AG09309 (cell line): ENCODE measurements around the gene ERBB2.
A peak's percentile ranks its signal among the peaks of the same experiment; 100 is the strongest.
"Not testable (repeated sequence)": the region's sequence is repeated elsewhere in the genome, so short reads cannot be mapped to it uniquely, and the experiment has no call there.

Experiments used
- DNase-seq: peaks from one replicate; pipeline ENCODE4 v3.0.0-alpha.2; 2010; ENCODE audit warnings: low read depth
- H3K4me3 ChIP-seq: 2 replicates; pipeline ENCODE4 v1.5.1; 2011; ENCODE audit warnings: mild to moderate bottlenecking, low read depth, low read length, moderate library complexity; ENCODE audit not compliant: control insufficient read depth
- CTCF ChIP-seq: IDR thresholded peaks from 2 replicates; pipeline ENCODE4 v1.5.1; 2011; ENCODE audit warnings: mild to moderate bottlenecking, low read depth, low read length, inconsistent platforms; ENCODE audit not compliant: insufficient read depth, control insufficient read depth; ENCODE audit errors: missing control alignments

ERBB2 gene

DNA sequence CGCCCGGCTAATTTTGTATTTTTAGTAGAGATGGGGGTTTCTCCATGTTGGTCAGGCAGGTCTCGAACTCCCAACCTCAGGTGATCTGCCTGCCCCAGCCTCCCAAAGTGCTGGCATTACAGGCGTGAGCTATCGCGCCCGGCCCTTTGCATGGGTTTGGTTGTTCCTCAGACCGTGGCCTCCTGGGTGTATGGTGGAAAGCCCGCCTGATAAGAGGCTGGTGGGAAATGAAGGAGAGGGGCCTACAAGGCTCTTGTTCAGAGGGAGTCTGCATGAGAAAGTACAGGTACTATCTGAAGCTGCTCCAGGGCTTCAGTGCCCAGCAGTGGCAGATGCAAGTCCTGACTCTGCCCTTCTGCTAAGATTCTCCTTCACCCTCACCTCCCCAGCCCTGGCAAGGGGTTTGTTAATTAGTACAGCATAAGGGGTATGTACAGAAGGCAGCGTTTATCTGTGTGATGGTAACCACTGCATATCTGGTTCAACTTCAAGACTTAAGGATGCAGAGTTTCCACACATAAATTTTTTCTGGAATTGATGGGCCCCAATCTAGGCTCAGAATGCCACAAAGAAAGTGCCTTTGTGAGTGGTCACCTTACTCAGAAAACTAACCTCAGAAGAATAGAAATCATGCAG, 62.1 kb downstream of the ERBB2 start:
- no peak for TF ChIP-seq CTCF

DNA sequence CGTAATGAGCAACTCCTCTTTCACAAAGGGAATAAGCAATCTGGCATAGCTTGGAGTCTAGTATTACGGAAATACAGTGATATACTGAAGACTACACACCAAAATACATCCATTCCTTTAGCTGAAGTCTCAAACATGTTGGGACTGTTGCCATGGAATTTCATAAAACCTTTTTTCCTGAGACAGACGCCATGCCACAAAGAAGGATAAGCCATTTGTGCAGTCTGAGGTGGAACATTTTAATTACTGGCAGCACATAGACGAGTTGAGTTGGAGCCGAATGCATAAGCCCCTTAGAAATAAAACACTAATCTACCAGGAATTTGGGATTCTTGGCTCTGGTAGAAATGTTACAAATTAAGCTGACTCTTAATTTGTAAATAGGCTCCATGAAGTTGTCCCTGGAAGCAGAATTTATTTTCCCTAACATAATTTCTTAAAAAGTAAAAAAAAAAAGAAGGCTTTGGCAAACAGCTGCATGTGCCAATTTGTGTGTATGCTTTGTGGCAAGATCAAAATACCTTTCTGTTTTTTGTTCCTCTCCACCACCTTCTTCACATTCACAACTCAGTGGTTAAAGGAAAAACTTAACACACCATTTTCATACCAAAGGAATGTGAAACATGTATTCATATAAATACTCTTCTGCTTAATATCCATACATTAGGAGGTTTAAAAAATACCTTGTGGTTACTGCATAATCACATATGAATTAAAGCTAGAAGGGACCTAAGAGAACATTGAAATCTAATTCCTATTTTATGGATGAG, 63.4 kb downstream of the ERBB2 start:
- H3K4me3 ChIP-seq = no peak overlapping the region
- TF ChIP-seq CTCF = no peak
- no peak for DNase-seq

More for the DNA sequence above, 62.1 kb downstream of the ERBB2 start:
- DNase-seq = no peak
- no peak overlapping the region for H3K4me3 ChIP-seq

DNA sequence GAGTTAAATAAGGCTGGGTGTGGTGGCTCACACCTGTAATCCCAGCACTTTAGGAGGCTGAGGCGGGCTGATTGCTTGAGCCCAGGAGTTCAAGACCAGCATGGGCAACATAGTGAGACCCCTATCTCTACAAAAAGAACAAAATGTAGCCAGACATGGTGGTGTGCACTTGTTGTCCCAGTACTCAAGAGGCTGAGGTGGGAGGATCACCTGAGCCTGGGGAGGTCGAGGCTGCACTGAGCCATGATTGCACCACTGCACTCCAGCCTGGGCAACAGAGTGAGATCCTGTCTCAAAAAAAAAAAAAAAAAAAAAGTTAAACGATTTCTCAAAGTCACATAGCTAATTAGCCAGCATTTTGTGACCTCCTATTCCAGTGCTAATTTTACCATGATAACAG, 64.3 kb downstream of the ERBB2 start:
- not testable (repeated sequence) for DNase-seq, H3K4me3 ChIP-seq

DNA sequence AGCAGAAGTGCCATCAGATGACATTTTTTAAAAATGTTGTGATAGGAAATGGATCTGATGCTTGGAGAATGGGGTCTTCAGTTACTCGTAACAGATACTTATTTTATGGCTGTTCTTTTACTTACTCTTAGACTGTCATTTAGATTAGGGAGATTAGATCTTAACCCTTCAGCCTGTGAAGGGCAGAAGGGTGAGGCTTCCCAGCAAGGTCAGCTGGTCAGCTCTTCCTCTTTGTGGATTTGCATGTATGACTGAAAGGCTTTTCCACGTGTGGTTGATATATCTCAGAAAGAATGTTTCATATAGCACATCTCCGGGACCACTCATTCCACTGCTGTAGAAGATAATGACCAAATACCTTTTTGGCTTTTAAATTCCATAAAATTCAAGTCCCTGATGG, 65.3 kb downstream of the ERBB2 start:
- no peak for TF ChIP-seq CTCF
- no peak for DNase-seq
- H3K4me3 ChIP-seq = no peak overlapping the region

GRCh38 chr17:39765766-39766165, 65.9 kb downstream of the ERBB2 start:
- DNase-seq = no peak
- TF ChIP-seq CTCF = no peak
- no peak overlapping the region for H3K4me3 ChIP-seq

GRCh38 chr17:39767147-39767546, 67.3 kb downstream of the ERBB2 start:
- DNase-seq = no peak
- no peak for TF ChIP-seq CTCF
- no peak overlapping the region for H3K4me3 ChIP-seq

DNA sequence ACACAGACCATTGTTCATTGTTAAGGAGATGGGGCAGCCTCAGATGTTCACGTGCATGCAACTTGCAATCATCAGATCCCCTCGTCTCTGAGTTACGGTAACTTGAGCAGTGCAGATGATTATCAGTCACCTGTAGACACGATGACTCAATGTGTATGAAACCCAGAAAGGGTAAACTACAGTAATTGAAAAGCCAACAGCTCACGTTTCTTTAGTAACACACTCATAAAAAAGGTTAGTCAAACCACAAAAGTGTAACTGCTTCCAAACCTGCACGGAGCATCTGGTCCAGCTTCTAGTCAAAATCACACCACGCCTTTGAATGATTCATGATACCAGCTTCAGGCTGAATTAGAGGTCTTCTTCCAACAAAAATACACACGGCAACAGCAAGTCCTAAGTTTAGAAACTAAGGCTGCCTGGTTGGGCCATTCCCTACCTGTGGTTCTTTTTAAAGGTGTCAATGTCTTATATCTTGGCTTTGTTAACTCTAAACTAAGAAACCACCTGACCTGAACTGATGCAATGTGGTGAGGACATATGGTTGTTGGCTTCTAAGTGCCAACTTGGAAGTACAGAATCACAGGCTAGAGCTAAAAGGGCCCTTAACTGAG, 70.2 kb downstream of the ERBB2 start:
- peak; percentile 23 for DNase-seq
- no peak overlapping the region for H3K4me3 ChIP-seq
- TF ChIP-seq CTCF = no peak
